Endothelial cell (in vitro differentiated cells): ENCODE data around the gene HINT1. TPM values are rescaled to one million over a fixed set of nuclear protein-coding genes. Genes with fewer than 3 reads are reported as not detected.

Experiments
- DNase-seq: peaks from one replicate; pipeline ENCODE4 v3.0.0; 2021; ENCODE audit warnings: low spot score
- H3K27ac Mint-ChIP-seq: one replicate; pipeline ENCODE4 v1.8.0; 2021; ENCODE audit warnings: mixed read lengths, inconsistent platforms; ENCODE audit not compliant: unreplicated experiment
- H3K27me3 Mint-ChIP-seq: one replicate; pipeline ENCODE4 v1.8.0; 2021; ENCODE audit warnings: mild to moderate bottlenecking, moderate library complexity, mixed read lengths, inconsistent platforms; ENCODE audit not compliant: unreplicated experiment
- H3K36me3 Mint-ChIP-seq: one replicate; pipeline ENCODE4 v1.8.0; 2021; ENCODE audit warnings: mild to moderate bottlenecking, low read depth, mixed read lengths, inconsistent platforms; ENCODE audit not compliant: unreplicated experiment
- H3K4me1 Mint-ChIP-seq: one replicate; pipeline ENCODE4 v1.8.0; 2021; ENCODE audit warnings: mild to moderate bottlenecking, mixed read lengths, inconsistent platforms; ENCODE audit not compliant: unreplicated experiment
- H3K4me3 Mint-ChIP-seq: one replicate; pipeline ENCODE4 v1.8.0; 2021; ENCODE audit warnings: mild to moderate bottlenecking, mixed read lengths, inconsistent platforms; ENCODE audit not compliant: unreplicated experiment
- H3K9me3 Mint-ChIP-seq: one replicate; pipeline ENCODE4 v1.8.0; 2021; ENCODE audit warnings: mixed read lengths, inconsistent platforms; ENCODE audit not compliant: unreplicated experiment
- CTCF ChIP-seq: fragments of 200-600 bp; sonication (generic); IDR thresholded peaks from one replicate; pipeline ENCODE4 v1.5.0; 2021; ENCODE audit warnings: antibody characterized with exemption; ENCODE audit not compliant: unreplicated experiment
- total RNA-seq: library from RNA; stranded (reverse); fragmentation: NEBNext Ultra II Directional; extraction: Animal tissue kit (Norgen Biotek cat#: 25700); gene quantifications from one replicate; pipeline ENCODE4 v1.2.1, GENCODE V29; 2021; ENCODE audit not compliant: unreplicated experiment

Gene HINT1
- total RNA-seq, 1 donor from 2014 or later = 216 TPM

- DNase-seq = no peak
- Mint-ChIP-seq H3K9me3 (no peaks in the 10 kb centered on the region), H3K27me3 (peaks cover 1% of the 10 kb centered on the region)
These were observed 44.6 kb upstream of the HINT1 start for GRCh38 chr5:131209506-131210150.

GRCh38 chr5:131209175-131209505 lies 44.1 kb upstream of the HINT1 start:
- H3K4me1 Mint-ChIP-seq = no peaks in the 10 kb centered on the region
- H3K27ac Mint-ChIP-seq = no peak overlapping the region
- H3K4me3 Mint-ChIP-seq = no peak overlapping the region

More at GRCh38 chr5:131209506-131210150, 44.6 kb upstream of the HINT1 start:
- Mint-ChIP-seq H3K4me3 (no peak overlapping the region), H3K27ac (no peak overlapping the region), H3K36me3 (no peaks in the 10 kb centered on the region), H3K4me1 (no peaks in the 10 kb centered on the region)
- TF ChIP-seq CTCF = no peak

GRCh38 chr5:131206772-131207171 lies 41.7 kb upstream of the HINT1 start:
- DNase-seq = no peak
- Mint-ChIP-seq H3K36me3 (no peaks in the 10 kb centered on the region), H3K9me3 (no peaks in the 10 kb centered on the region), H3K4me3 (no peak overlapping the region), H3K4me1 (no peaks in the 10 kb centered on the region), H3K27me3 (peaks cover 1% of the 10 kb centered on the region), H3K27ac (no peak overlapping the region)
- no peak for TF ChIP-seq CTCF

More at GRCh38 chr5:131209175-131209505, 44.1 kb upstream of the HINT1 start:
- no peak for TF ChIP-seq CTCF
- Mint-ChIP-seq H3K9me3 (no peaks in the 10 kb centered on the region), H3K27me3 (peaks cover 1% of the 10 kb centered on the region), H3K36me3 (no peaks in the 10 kb centered on the region)
- no peak for DNase-seq

GRCh38 chr5:131206061-131206460 lies 41.0 kb upstream of the HINT1 start:
- no peak for DNase-seq
- H3K4me3 Mint-ChIP-seq = no peak overlapping the region
- no peaks in the 10 kb centered on the region for H3K4me1 Mint-ChIP-seq
- H3K27me3 Mint-ChIP-seq = peaks cover 1% of the 10 kb centered on the region
- no peak overlapping the region for H3K27ac Mint-ChIP-seq
- H3K36me3 Mint-ChIP-seq = no peaks in the 10 kb centered on the region
- no peak for TF ChIP-seq CTCF
- no peaks in the 10 kb centered on the region for H3K9me3 Mint-ChIP-seq

- Mint-ChIP-seq H3K36me3 (no peaks in the 10 kb centered on the region), H3K27ac (no peak overlapping the region), H3K9me3 (no peaks in the 10 kb centered on the region), H3K4me3 (no peak overlapping the region), H3K4me1 (no peaks in the 10 kb centered on the region), H3K27me3 (no peaks in the 10 kb centered on the region)
- DNase-seq = no peak
- no peak for TF ChIP-seq CTCF
These were observed 39.9 kb upstream of the HINT1 start for GRCh38 chr5:131204964-131205363.
